ENCODE data around the gene CHPT1.

DNA sequence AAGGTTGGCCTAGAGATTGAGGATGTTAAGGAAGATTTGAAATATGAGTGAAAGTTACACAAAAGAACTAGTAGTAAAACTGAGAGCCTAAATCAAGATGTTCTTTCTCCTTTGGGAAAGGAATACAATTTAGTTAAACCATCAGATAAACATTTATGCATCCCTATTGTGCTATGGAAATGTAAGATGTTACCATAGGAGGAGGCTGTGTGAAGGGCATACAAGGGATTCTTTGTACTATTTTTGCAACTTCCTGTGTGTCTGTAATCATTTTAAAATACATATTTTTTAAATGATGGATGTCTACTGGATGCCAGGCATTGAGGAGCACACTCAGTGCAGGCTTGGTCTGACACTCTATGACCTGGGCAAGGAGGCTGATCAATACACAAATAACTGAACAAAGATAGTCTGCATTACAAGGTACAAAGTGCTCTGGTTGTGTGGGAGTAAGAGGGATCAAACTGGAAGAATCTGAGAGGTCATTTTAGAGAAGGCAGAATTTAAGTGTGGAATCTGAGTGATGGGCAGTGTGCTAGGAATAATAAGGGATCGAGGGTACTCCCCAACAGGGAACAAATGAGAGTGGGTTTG, 5.8 kb upstream of the CHPT1 start:
- no peak for TF ChIP-seq CTCF (IDR thresholded peaks at IDR 0.05)
- TF ChIP-seq ZFX (IDR thresholded peaks at IDR 0.05; ENCODE audit: borderline replicate concordance) = no peak

Measured in 22Rv1 (cell line).